Measurements from ENCODE around the gene PLA2G3. TPM values are rescaled to one million over a fixed set of nuclear protein-coding genes. Genes with fewer than 3 reads are reported as not detected.

The PLA2G3 gene
- total and polyA plus RNA-seq, 2 of the 8 experiments (the other 6 are each of a cell fraction or from before 2014, with no cell fraction given): 18.1 to 25.9 TPM

- H3K27me3 ChIP-seq (replicated peaks in 1 of 4; ENCODE audit: control insufficient read depth in 3 of 4, extremely low read depth in 1 of 4, insufficient read depth in 3 of 4, low read length in 3 of 4): peaks cover 0 to 18% (median 4%) of the 10 kb centered on the region in 4 experiments; a peak in 5 of 7 replicates
- no peak overlapping the region for H2AK5ac ChIP-seq (ENCODE audit: low read depth, low read length)
- no peak overlapping the region for H4K5ac ChIP-seq (ENCODE audit: insufficient read length, low read depth, low read length)
- H2BK120ac ChIP-seq (replicated peaks; ENCODE audit: low read depth, low read length): no peak overlapping the region
- H3K23me2 ChIP-seq (ENCODE audit: low read depth, low read length): no peaks in the 10 kb centered on the region
- WGBS, 2 experiments (ENCODE audit: extremely low coverage in 1 of 2, insufficient coverage in 1 of 2, insufficient read length in 1 of 2, insufficient replicate concordance in 2 of 2, low coverage in 1 of 2, low lambda C conversion rate in 2 of 2, missing lambda C conversion rate in 1 of 2): 80% methylated on average over 3 of the region's 3 CpGs; no CpG with 5 or more reads in 1 of the 2 experiments
- H3K4me3 ChIP-seq (ENCODE audit: extremely low read depth in 1 of 4, insufficient read depth in 2 of 4, low read depth in 3 of 4, low read length in 4 of 4): no peak overlapping the region
- H4K8ac ChIP-seq (ENCODE audit: extremely low read depth, insufficient read depth, low read length): no peak overlapping the region
- H2AFZ ChIP-seq (ENCODE audit: low read length): no peak overlapping the region
- no peak overlapping the region for H2BK12ac ChIP-seq (ENCODE audit: low read depth, low read length)
- H3K4me2 ChIP-seq (ENCODE audit: insufficient read depth in 1 of 2, low read depth in 2 of 2, low read length in 2 of 2): no peak overlapping the region
- H4K20me1 ChIP-seq (replicated peaks in 1 of 2; ENCODE audit: control insufficient read depth in 1 of 2, insufficient read depth in 2 of 2, low read length in 2 of 2): no peaks in the 10 kb centered on the region
- FAIRE-seq (no peak), DNase-seq (ENCODE audit: low read depth in 1 of 2, low spot score in 2 of 2) (no peak)
- no peaks in the 10 kb centered on the region; a peak in 1 of 7 replicates for H3K4me1 ChIP-seq (replicated peaks in 1 of 4; ENCODE audit: control insufficient read depth in 3 of 4, insufficient read depth in 4 of 4, low read length in 3 of 4)
- H2BK15ac ChIP-seq (ENCODE audit: low read length): no peak overlapping the region
- no peak overlapping the region for H4K91ac ChIP-seq (replicated peaks; ENCODE audit: insufficient read length, low read length)
- no peaks in the 10 kb centered on the region for H3K79me1 ChIP-seq (ENCODE audit: low read depth, low read length)
- H3K23ac ChIP-seq (ENCODE audit: insufficient read length): no peak overlapping the region
- ChIA-PET CTCF (ENCODE audit: partially characterized antibody) (interaction anchor here (0.5 to 11.9 kb wide), 10 partner anchors 10 to 554 kb away, joined by 3 to 124 read pairs (median 4); partner anchors contain the start of genes PLA2G3 and SELENOM), POLR2A (ENCODE audit: partially characterized antibody) (interaction anchor here (0.7 kb wide), 1 partner anchor 26 kb away, joined by 3 read pairs; no protein-coding TSS in a partner anchor)
- no peak overlapping the region for H3K18ac ChIP-seq (ENCODE audit: extremely low read depth, low read length)
- H3K56ac ChIP-seq (replicated peaks; ENCODE audit: insufficient read length, low read depth, low read length): no peak overlapping the region
- no peak overlapping the region for H2BK20ac ChIP-seq (ENCODE audit: low read length)
- H2BK5ac ChIP-seq (ENCODE audit: low read depth, low read length): no peak overlapping the region
- H3K79me2 ChIP-seq (ENCODE audit: control insufficient read depth in 1 of 2, insufficient read depth in 2 of 2, low read length in 2 of 2): no peaks in the 10 kb centered on the region
- no peak overlapping the region for H3K27ac ChIP-seq (ENCODE audit: low read depth, low read length)
- H3K36me3 ChIP-seq (ENCODE audit: control insufficient read depth in 2 of 4, insufficient read depth in 4 of 4, low read length in 3 of 4): no peaks in the 10 kb centered on the region
- no peaks in the 10 kb centered on the region for H3K9me3 ChIP-seq (ENCODE audit: insufficient read depth in 2 of 2, low read depth in 1 of 2, low read length in 1 of 2)
- no peak overlapping the region for H3K9ac ChIP-seq (replicated peaks in 1 of 4; ENCODE audit: extremely low read depth in 1 of 4, low read depth in 3 of 4, low read length in 3 of 4)
- no peak overlapping the region for H3K4ac ChIP-seq (replicated peaks; ENCODE audit: insufficient read length, low read depth, low read length)
- no peak overlapping the region for H3K14ac ChIP-seq (ENCODE audit: insufficient read length)
Measured at GRCh38 chr22:31153357-31153756, 13.0 kb upstream of the PLA2G3 start.

All from H1 (cell line).